ENCODE results near the gene LHFPL2. TPM values are rescaled to one million over a fixed set of nuclear protein-coding genes. Genes with fewer than 3 reads are reported as not detected.

LHFPL2 gene
- total and polyA plus RNA-seq, 9 of the 15 experiments (the other 6 are each of a cell fraction or from before 2014, with no cell fraction given): 1.0 to 6.6 (median 4.6) TPM

DNA sequence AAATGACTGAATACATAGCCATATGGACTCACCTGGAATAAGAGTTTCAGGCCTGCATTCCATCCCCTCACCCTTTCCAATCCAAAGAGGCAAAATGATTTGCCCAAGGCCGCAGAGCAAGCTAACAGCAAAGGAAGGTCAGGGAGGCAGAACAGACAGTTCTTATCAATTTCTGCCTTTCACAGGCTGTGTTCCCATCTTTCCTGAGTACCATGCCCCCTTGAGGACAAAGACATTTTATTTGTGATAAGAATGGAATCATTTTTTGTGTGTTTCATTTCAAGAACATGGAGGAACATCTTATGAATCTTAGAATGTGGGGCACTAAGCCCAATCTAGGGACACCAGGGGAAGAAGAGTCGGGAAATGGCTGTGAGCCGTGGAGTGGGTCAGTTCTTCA, 13.9 kb downstream of the LHFPL2 start (continued):
- TF ChIP-seq, protein P1, sequence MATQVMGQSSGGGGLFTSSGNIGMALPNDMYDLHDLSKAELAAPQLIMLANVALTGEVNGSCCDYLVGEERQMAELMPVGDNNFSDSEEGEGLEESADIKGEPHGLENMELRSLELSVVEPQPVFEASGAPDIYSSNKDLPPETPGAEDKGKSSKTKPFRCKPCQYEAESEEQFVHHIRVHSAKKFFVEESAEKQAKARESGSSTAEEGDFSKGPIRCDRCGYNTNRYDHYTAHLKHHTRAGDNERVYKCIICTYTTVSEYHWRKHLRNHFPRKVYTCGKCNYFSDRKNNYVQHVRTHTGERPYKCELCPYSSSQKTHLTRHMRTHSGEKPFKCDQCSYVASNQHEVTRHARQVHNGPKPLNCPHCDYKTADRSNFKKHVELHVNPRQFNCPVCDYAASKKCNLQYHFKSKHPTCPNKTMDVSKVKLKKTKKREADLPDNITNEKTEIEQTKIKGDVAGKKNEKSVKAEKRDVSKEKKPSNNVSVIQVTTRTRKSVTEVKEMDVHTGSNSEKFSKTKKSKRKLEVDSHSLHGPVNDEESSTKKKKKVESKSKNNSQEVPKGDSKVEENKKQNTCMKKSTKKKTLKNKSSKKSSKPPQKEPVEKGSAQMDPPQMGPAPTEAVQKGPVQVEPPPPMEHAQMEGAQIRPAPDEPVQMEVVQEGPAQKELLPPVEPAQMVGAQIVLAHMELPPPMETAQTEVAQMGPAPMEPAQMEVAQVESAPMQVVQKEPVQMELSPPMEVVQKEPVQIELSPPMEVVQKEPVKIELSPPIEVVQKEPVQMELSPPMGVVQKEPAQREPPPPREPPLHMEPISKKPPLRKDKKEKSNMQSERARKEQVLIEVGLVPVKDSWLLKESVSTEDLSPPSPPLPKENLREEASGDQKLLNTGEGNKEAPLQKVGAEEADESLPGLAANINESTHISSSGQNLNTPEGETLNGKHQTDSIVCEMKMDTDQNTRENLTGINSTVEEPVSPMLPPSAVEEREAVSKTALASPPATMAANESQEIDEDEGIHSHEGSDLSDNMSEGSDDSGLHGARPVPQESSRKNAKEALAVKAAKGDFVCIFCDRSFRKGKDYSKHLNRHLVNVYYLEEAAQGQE (IDR thresholded peaks at IDR 0.05; ENCODE audit: borderline replicate concordance): peak; percentile 56
- TF ChIP-seq, protein P1 (CRISPR knock-in tag; IDR thresholded peaks at IDR 0.05; ENCODE audit: low read depth): no peak
- peak in 1 of 2 experiments; percentile 53; a peak in 1 of 4 replicates for TF ChIP-seq SRF (CRISPR knock-in tag; IDR thresholded peaks at IDR 0.05)
- no peak for TF ChIP-seq BACH1 (tag; IDR thresholded peaks at IDR 0.05)
- TF ChIP-seq, protein P2, sequence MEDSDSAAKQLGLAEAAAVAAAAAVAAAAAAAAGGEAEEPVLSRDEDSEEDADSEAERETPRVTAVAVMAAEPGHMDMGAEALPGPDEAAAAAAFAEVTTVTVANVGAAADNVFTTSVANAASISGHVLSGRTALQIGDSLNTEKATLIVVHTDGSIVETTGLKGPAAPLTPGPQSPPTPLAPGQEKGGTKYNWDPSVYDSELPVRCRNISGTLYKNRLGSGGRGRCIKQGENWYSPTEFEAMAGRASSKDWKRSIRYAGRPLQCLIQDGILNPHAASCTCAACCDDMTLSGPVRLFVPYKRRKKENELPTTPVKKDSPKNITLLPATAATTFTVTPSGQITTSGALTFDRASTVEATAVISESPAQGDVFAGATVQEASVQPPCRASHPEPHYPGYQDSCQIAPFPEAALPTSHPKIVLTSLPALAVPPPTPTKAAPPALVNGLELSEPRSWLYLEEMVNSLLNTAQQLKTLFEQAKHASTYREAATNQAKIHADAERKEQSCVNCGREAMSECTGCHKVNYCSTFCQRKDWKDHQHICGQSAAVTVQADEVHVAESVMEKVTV (CRISPR knock-in tag; IDR thresholded peaks at IDR 0.05): peak; percentile 24; the same call in 1 of the 2 replicates
- TF ChIP-seq, protein P3, sequence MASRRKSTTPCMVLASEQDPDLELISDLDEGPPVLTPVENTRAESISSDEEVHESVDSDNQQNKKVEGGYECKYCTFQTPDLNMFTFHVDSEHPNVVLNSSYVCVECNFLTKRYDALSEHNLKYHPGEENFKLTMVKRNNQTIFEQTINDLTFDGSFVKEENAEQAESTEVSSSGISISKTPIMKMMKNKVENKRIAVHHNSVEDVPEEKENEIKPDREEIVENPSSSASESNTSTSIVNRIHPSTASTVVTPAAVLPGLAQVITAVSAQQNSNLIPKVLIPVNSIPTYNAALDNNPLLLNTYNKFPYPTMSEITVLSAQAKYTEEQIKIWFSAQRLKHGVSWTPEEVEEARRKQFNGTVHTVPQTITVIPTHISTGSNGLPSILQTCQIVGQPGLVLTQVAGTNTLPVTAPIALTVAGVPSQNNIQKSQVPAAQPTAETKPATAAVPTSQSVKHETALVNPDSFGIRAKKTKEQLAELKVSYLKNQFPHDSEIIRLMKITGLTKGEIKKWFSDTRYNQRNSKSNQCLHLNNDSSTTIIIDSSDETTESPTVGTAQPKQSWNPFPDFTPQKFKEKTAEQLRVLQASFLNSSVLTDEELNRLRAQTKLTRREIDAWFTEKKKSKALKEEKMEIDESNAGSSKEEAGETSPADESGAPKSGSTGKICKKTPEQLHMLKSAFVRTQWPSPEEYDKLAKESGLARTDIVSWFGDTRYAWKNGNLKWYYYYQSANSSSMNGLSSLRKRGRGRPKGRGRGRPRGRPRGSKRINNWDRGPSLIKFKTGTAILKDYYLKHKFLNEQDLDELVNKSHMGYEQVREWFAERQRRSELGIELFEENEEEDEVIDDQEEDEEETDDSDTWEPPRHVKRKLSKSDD (conservative IDR thresholded peaks at IDR 0.05; ENCODE audit: low read length): no peak
- TF ChIP-seq CBFA2T3 (IDR thresholded peaks at IDR 0.05): peak; percentile 13; the same call in 1 of the 2 replicates
- peak; percentile 44 to 62 for TF ChIP-seq RAD21 (CRISPR knock-in tag; conservative IDR thresholded peaks at IDR 0.05 in 1 of 2, IDR thresholded peaks at IDR 0.05 in 1 of 2)
- no peak for TF ChIP-seq MED1 (CRISPR knock-in tag; IDR thresholded peaks at IDR 0.05; ENCODE audit: borderline replicate concordance)
- TF ChIP-seq ELF1 (tag; IDR thresholded peaks at IDR 0.05): no peak

Data from K562 (cell line).